ENCODE data around the gene STX16. TPM values are rescaled to one million over a fixed set of nuclear protein-coding genes. Genes with fewer than 3 reads are reported as not detected.

The STX16 gene
- total RNA-seq, 4 donors from 2014 or later, result 70.2 to 148 (median 85.9) TPM

GRCh38 chr20:58618351-58619076 lies 32.6 kb upstream of the STX16 start:
- 37 to 41% methylated on average over 12 of the region's 12 CpGs for WGBS, 2 donors
- Histone ChIP-seq H3K9me3 (peaks cover 0 to 15% (median 0%) of the 10 kb centered on the region in 4 donors), H3K27ac (no peak overlapping the region), H3K4me1 (no peaks in the 10 kb centered on the region), H3K27me3 (no peaks in the 10 kb centered on the region), H3K36me3 (no peaks in the 10 kb centered on the region), H3K4me3 (no peak overlapping the region)
- DNase-seq (ENCODE audit: low spot score in 2 of 2), result no peak
- no peak for TF ChIP-seq POLR2A (IDR thresholded peaks at IDR 0.05)
- no peak for TF ChIP-seq CTCF (IDR thresholded peaks at IDR 0.05)
- no peak for TF ChIP-seq EP300 (IDR thresholded peaks at IDR 0.05)

GRCh38 chr20:58619077-58619863 lies 31.8 kb upstream of the STX16 start:
- no peak for TF ChIP-seq POLR2A (IDR thresholded peaks at IDR 0.05)
- no peak for TF ChIP-seq EP300 (IDR thresholded peaks at IDR 0.05)
- TF ChIP-seq CTCF (IDR thresholded peaks at IDR 0.05), result no peak
- Histone ChIP-seq H3K9me3 (peaks cover 0 to 15% (median 0%) of the 10 kb centered on the region in 4 donors), H3K27ac (no peak overlapping the region), H3K4me1 (no peaks in the 10 kb centered on the region), H3K4me3 (no peak overlapping the region), H3K27me3 (no peaks in the 10 kb centered on the region), H3K36me3 (no peaks in the 10 kb centered on the region)
- DNase-seq (ENCODE audit: low spot score in 2 of 2), result no peak
- 72 to 74% methylated on average over 21 of the region's 22 CpGs for WGBS, 2 donors

GRCh38 chr20:58619864-58620431 lies 31.1 kb upstream of the STX16 start:
- Histone ChIP-seq H3K36me3 (no peaks in the 10 kb centered on the region), H3K4me1 (no peaks in the 10 kb centered on the region), H3K4me3 (no peak overlapping the region), H3K27ac (no peak overlapping the region), H3K27me3 (no peaks in the 10 kb centered on the region), H3K9me3 (peaks cover 0 to 15% (median 0%) of the 10 kb centered on the region in 4 donors)
- DNase-seq (ENCODE audit: low spot score in 2 of 2), result no peak
- WGBS, 2 donors, result 83 to 91% methylated on average over 10 of the region's 11 CpGs
- TF ChIP-seq POLR2A (IDR thresholded peaks at IDR 0.05) (no peak), EP300 (IDR thresholded peaks at IDR 0.05) (no peak), CTCF (IDR thresholded peaks at IDR 0.05) (no peak)

- Histone ChIP-seq H3K27me3 (no peaks in the 10 kb centered on the region), H3K4me1 (no peaks in the 10 kb centered on the region), H3K4me3 (no peak overlapping the region), H3K27ac (no peak overlapping the region), H3K9me3 (peaks cover 0 to 10% (median 0%) of the 10 kb centered on the region in 4 donors), H3K36me3 (no peaks in the 10 kb centered on the region)
- WGBS, 2 donors, result 89 to 94% methylated on average over 9 of the region's 9 CpGs
- DNase-seq (ENCODE audit: low spot score in 2 of 2), result no peak
- TF ChIP-seq CTCF (IDR thresholded peaks at IDR 0.05), result no peak
- TF ChIP-seq EP300 (IDR thresholded peaks at IDR 0.05), result no peak
These were observed 29.1 kb upstream of the STX16 start for GRCh38 chr20:58621906-58622548.

Data from tibial nerve (tissue), 4 donors.